NT2/D1 (cell line): ENCODE results near the gene EEFSEC.

ENCODE experiments used
- DNase-seq: peaks from one replicate; pipeline ENCODE4 v3.0.0-alpha.2; 2011; ENCODE audit warnings: low read depth, low spot score
- H3K27me3 ChIP-seq: 2 replicates; pipeline ENCODE4 v1.6.0; 2011; ENCODE audit warnings: mild to moderate bottlenecking; ENCODE audit not compliant: insufficient read length, insufficient read depth
- H3K36me3 ChIP-seq: 2 replicates; pipeline ENCODE4 v1.6.1; 2011; ENCODE audit warnings: mild to moderate bottlenecking, low read length, mixed read lengths; ENCODE audit not compliant: insufficient read depth, insufficient read length
- H3K4me1 ChIP-seq: 2 replicates; pipeline ENCODE4 v1.5.1; 2011; ENCODE audit not compliant: insufficient read depth, insufficient read length
- H3K4me3 ChIP-seq: 2 replicates; pipeline ENCODE4 v1.5.1; 2011; ENCODE audit warnings: low read depth; ENCODE audit not compliant: insufficient read length
- H3K9ac ChIP-seq: 2 replicates; pipeline ENCODE4 v1.6.0; 2011; ENCODE audit warnings: low read depth; ENCODE audit not compliant: insufficient read length
- H3K9me3 ChIP-seq: 2 replicates; pipeline ENCODE4 v1.5.1; 2011; ENCODE audit warnings: mild to moderate bottlenecking, low read length; ENCODE audit not compliant: insufficient read depth
- SUZ12 ChIP-seq: IDR thresholded peaks from 2 replicates; pipeline ENCODE4 v1.6.1; 2011; ENCODE audit not compliant: insufficient read length, insufficient read depth; ENCODE audit errors: extremely low read depth
- YY1 ChIP-seq: IDR thresholded peaks from 2 replicates; pipeline ENCODE4 v1.6.1; 2011; ENCODE audit not compliant: insufficient read length, insufficient read depth
- ZNF274 ChIP-seq: IDR thresholded peaks from 2 replicates; pipeline ENCODE4 v1.6.1; 2011; ENCODE audit warnings: mild to moderate bottlenecking, low read depth, low read length

The EEFSEC gene

DNA sequence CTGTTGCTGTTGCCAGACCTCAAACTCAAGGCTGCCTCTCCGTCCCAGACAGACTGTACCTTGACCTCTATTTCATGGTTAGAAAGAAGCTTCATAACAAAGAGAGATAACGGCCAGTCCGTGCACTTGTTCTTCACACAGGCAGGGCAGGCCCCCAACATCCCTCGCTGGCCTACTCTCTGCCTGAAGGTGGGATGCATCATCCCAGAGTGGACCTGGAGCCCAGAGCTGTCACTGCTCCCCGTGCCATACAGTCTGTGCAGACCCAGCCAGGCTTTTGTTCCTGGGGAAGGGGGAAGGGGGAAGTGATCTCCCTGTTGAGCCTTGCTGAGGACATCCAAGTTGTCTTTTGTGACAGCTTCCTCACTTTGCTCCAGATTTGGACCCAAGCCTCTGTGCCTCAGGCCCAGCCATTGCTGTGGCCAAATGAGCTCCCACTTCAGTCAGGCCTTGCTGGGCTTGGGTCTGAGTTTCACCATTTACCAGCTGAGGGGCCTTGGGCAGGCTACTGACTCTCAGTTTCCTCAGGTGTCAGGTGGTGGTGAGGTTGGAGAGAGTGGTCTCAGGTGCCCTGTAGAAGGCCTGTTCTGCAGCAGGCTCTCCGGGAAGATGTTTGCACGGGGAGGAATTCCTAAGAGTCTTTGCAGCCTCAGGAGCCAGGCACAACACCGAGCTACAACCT lies 171.8 kb downstream of the EEFSEC start:
- TF ChIP-seq YY1: no peak
- no peak for TF ChIP-seq SUZ12
- no peak for TF ChIP-seq ZNF274
- Histone ChIP-seq H3K27me3 (no peaks in the 10 kb centered on the region), H3K9me3 (no peaks in the 10 kb centered on the region), H3K36me3 (no peaks in the 10 kb centered on the region), H3K9ac (no peak overlapping the region), H3K4me1 (peaks cover 13% of the 10 kb centered on the region), H3K4me3 (no peak overlapping the region)
- DNase-seq: no peak

DNA sequence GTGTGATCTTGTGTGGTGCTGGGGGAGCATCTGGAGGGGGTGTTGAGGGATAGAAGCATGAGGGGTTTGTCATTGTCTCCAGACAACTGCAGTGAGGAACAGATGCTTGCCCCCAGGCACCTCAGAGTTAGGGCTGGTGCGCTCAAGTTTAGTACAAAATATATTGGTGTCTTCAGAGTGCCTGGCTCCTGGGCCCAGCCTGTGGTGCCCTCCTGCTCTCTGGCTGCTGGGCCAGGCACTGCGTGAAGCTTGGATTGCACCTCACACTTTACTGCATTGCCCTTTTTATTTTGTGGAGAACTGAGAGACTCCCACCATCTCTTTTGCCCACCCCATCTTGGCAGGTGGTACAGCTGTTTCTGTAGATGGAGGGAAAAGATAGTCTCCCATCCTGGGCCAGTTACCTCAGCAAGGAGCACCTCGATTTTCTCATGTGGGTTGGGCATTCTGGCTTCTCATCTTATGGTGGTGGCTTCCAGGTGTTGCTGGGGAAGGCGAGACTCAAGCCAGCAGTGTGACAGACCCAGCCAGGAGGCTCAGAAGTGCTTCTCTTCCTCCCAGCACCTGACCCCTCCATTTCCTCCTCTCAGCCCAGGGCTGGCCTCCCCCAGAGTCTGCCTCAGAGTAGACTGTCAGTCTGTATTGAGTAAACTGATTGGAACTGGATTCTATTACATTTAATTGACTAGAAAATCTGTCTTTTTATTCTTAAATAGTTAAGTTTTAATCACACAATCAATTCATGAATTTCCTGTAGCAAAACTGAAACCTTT lies 173.0 kb downstream of the EEFSEC start:
- H3K9ac ChIP-seq: no peak overlapping the region
- H3K4me3 ChIP-seq: no peak overlapping the region
- H3K36me3 ChIP-seq: no peaks in the 10 kb centered on the region
- H3K4me1 ChIP-seq: peaks cover 13% of the 10 kb centered on the region
- no peak for DNase-seq
- no peak for TF ChIP-seq SUZ12
- no peak for TF ChIP-seq ZNF274
- no peak for TF ChIP-seq YY1
- no peaks in the 10 kb centered on the region for H3K27me3 ChIP-seq
- no peaks in the 10 kb centered on the region for H3K9me3 ChIP-seq

DNA sequence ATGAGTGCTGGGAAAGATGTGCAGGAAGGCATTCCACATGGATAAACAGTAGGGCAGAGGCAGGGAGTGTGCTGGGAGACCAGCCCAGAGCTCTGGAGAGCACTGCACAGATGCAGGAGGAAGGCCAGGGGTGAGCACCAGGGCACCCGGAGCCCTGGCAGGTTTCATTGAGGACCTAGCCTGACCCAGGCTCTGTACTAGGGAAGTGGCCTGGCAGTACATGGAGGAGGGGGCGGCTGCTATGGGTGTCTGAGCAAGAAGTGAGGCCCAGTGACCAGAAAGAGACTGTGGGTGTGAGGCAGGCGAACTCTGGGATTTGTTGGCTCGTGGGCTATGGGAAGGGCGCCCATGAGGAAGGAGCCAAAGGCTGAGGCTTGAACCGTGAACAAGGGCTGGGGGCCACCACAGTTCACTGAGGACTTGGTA lies 174.3 kb downstream of the EEFSEC start:
- no peak overlapping the region for H3K9ac ChIP-seq
- no peaks in the 10 kb centered on the region for H3K27me3 ChIP-seq
- no peak for DNase-seq
- no peaks in the 10 kb centered on the region for H3K36me3 ChIP-seq
- no peak overlapping the region for H3K4me3 ChIP-seq
- TF ChIP-seq SUZ12 (no peak), ZNF274 (no peak), YY1 (no peak)
- H3K9me3 ChIP-seq: no peaks in the 10 kb centered on the region
- H3K4me1 ChIP-seq: peaks cover 10% of the 10 kb centered on the region

DNA sequence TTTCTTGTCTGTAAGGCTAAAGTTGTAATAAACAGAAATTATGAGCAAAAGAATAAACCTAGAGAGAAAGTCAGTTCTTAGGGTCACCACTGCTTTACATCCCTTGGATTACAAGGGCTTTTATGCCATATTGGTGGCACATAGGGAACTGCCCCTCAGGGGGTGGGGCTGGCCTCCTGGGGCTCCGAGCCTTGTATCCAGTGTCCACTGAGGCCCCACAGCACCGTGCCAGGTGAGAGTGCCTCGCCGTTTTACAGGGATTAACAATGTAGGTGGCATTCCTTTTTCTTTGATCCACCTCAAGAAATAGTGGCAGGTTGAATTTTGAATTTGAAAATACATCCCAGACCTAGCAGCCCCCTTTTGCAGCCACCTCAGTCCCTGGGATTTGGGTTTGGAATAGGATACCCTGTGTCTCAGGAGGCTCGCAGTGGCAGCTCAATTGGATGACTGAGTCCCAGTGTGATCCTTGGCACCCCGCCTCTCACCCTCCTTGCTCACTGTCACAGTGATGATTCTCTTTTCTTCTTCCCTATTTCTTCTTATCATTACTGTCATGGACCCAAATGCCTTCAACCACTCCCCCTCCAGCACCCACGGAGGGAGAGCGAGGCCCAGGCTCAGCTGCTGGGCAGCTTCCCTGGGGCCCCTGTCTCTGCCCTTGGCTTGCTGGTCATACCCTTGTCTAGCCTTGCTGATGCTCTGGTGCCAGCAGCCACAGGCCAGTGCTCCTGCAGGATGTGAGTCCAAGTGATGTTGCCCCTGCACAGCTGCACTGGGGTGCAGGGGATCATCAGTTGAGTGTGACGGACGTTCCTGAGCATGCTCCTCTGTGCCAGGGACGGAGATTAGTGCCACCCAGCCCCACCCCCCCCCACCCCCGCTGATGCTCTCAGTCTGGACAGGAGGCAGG lies 175.5 kb downstream of the EEFSEC start:
- TF ChIP-seq SUZ12 (no peak), YY1 (no peak), ZNF274 (no peak)
- Histone ChIP-seq H3K9ac (no peak overlapping the region), H3K27me3 (no peaks in the 10 kb centered on the region), H3K9me3 (no peaks in the 10 kb centered on the region), H3K4me1 (peaks cover 8% of the 10 kb centered on the region), H3K36me3 (no peaks in the 10 kb centered on the region), H3K4me3 (no peak overlapping the region)
- no peak for DNase-seq

DNA sequence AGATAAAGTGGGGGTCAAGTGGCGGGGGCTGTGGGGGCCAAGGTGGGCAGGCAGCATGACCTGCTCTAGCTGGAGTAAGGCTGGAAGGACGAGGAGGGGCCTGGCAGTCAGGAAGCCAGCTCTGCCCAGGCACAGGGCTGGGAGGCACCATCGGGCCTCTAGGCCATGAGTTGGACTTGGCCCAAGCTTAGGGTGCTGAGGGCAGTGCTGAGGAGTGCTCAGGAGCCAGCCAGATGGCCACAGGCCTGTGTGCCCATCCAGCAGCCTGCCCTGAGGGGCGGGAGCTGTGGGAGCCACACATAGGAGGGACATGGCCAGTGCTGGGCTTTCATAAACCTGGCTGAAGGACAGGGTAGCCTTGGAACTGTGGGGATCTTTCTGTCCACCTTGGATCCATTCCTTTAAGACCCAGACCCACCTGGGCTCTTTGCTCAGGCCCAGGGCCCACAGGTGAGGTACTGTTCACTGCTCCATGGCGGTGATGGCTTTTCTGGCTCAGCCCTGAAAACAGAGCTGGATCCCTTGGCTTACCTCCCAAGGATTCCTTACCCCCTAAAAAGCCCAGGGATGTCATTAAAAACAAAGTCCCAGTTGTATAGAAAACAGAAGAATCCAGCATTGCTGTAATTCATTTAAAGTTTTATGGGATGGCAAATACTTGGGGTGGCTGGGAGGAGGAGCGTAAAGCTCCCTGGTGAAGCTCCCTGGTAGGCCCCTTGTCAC lies 176.4 kb downstream of the EEFSEC start:
- no peak for DNase-seq
- peaks cover 6% of the 10 kb centered on the region for H3K4me1 ChIP-seq
- no peaks in the 10 kb centered on the region for H3K27me3 ChIP-seq
- no peak for TF ChIP-seq ZNF274
- no peak for TF ChIP-seq SUZ12
- no peak for TF ChIP-seq YY1
- no peak overlapping the region for H3K9ac ChIP-seq
- H3K36me3 ChIP-seq: no peaks in the 10 kb centered on the region
- H3K4me3 ChIP-seq: no peak overlapping the region
- H3K9me3 ChIP-seq: no peaks in the 10 kb centered on the region

DNA sequence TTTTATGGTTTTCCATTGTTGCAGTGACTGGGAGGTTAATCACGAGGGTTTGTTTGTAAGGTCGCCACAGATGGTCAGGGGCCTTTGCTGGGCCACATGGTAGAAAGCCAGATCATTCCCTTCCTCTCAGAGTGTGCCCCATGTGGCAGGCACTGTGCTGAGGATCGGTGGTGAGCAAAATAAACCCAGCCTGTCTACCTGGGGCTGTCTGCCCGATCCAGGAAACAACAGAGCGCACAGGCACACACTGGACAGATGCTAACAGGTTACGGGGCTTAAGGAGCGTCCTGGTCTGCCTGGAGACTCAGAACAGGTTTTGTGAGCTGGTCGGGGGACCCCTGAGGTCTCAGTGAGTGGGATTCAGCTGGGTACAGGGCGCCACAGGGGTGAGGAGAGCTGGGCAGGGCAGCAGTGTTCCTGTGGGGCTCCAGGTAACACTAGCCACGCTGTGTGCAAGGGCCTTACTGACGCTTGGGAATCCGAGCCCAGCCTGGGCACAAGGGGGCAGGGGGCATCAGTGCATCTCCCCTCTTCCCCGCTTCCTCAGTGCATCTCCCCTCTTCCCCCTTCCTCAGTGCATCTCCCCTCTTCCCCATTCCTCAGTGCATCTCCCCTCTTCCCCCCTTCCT lies 177.0 kb downstream of the EEFSEC start:
- no peaks in the 10 kb centered on the region for H3K36me3 ChIP-seq

More for the DNA sequence above, 177.0 kb downstream of the EEFSEC start:
- DNase-seq: no peak
- TF ChIP-seq YY1: no peak
- H3K4me3 ChIP-seq: no peak overlapping the region
- no peak overlapping the region for H3K9ac ChIP-seq
- peaks cover 2% of the 10 kb centered on the region for H3K4me1 ChIP-seq
- no peaks in the 10 kb centered on the region for H3K9me3 ChIP-seq
- no peaks in the 10 kb centered on the region for H3K27me3 ChIP-seq
